ENCODE results near the gene SLC22A7.

SLC22A7 gene

DNA sequence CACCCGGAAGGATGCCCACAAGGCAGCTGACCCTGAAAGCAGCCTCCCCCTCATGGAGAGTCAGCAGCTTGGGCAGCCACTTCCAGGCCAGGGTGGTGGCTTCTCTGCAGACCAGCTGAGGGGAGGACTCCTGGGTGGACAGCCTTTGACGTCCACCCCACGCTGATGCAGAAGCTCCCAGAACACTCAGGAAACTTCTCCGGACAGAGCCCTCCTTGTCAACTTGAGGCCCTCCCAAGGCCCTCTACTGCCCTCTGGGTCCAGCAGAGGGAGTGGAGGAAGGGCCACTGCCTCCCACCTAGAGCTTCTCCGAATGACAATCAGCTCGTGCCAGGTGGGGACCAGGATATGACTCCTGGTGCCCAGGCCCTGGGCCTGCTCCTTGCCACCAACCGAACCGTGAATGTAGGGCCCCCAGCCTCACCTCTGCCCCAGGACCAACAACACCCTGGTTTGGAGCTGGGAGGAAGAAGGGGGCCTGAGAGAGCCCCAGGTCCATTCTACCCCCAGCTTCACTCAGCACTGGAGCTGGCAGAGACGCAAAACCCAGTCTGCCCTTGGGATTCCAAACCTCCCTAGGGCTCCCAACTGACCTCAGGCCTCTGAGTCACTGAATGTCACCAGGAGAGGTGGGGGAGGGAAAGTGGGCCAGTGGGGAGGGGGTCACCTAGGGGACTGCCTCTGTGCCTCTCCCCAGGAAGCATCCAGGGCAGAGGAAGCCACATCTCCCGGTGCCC is 10.9 kb upstream of the SLC22A7 start:
- H3K9me3 Mint-ChIP-seq, result no peaks in the 10 kb centered on the region
- no peak overlapping the region for H3K27ac Mint-ChIP-seq
- no peaks in the 10 kb centered on the region for H3K4me1 Mint-ChIP-seq
- H3K36me3 Mint-ChIP-seq (ENCODE audit: low read depth), result no peaks in the 10 kb centered on the region
- peak; percentile 24 to 44 (median 33) for TF ChIP-seq CTCF (IDR thresholded peaks at IDR 0.05; ENCODE audit: unreplicated experiment in 3 of 3)
- peaks cover 21% of the 10 kb centered on the region for H3K27me3 Mint-ChIP-seq (ENCODE audit: low read depth)
- H3K4me3 Mint-ChIP-seq, result peak overlapping the region in 1 of 3 experiments; percentile 49

GRCh38 chr6:43287717-43288679 is 10.1 kb upstream of the SLC22A7 start:
- Mint-ChIP-seq H3K36me3 (ENCODE audit: low read depth) (no peaks in the 10 kb centered on the region), H3K27ac (peak overlapping the region in 1 of 3 experiments; percentile 58), H3K9me3 (no peaks in the 10 kb centered on the region), H3K27me3 (ENCODE audit: low read depth) (peaks cover 19% of the 10 kb centered on the region), H3K4me1 (no peaks in the 10 kb centered on the region), H3K4me3 (no peak overlapping the region)
- no peak for TF ChIP-seq CTCF (IDR thresholded peaks at IDR 0.05; ENCODE audit: unreplicated experiment in 3 of 3)

DNA sequence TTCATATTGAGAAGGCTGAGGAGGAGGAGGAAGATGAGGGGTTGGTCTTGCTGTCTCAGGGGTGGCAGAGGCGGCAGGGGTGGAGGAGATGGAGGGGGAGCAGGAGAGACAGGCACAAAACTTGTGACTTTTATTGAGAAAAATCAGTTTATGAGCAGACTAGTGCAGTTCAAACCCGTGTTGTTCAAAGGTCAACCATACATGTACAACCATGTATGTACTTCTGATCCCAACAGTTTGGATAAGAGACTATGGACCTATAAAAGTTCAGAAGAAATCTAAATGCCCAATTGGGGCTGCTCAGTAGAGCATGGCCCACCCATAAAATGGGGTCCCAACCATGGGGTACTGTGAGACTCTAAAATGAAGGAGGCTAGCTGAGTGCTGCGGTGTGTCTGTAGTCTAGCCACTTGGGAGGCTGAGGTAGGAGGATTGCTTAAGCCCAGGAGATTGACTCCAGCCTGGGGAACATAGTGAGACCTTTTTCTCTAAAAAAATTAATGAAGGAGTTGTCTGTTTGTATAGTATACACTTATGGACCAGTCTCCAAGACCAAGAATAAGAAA is 7.6 kb upstream of the SLC22A7 start:
- TF ChIP-seq CTCF (IDR thresholded peaks at IDR 0.05; ENCODE audit: unreplicated experiment in 3 of 3), result no peak
- no peaks in the 10 kb centered on the region for H3K4me1 Mint-ChIP-seq
- H3K9me3 Mint-ChIP-seq, result no peaks in the 10 kb centered on the region
- no peaks in the 10 kb centered on the region for H3K36me3 Mint-ChIP-seq (ENCODE audit: low read depth)
- peak overlapping the region in 2 of 3 experiments; percentile 0 to 43 for H3K27ac Mint-ChIP-seq
- H3K27me3 Mint-ChIP-seq (ENCODE audit: low read depth), result peaks cover 19% of the 10 kb centered on the region
- H3K4me3 Mint-ChIP-seq, result no peak overlapping the region

DNA sequence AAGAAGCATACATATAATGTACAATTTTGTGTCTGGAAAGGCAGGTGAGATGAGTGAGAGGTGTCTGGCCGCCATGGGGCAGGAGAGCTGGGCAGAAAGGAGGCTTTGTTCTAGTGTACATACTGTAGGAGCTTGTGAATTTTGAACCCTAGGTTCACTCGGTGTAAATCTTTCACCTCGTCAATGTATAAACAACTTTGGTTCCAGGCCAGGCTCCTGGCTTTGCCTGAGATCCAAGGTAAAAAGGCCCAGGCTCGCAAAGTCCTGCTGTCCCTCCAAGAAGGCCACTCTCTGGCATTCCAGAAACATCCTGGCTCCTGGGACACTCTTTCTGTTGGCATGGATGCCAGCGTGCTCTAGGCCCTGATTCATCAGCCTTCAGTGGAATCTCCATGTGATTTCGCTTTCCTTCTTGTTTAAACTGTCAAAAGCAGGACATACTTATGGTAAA is 7.1 kb upstream of the SLC22A7 start:
- Mint-ChIP-seq H3K27me3 (ENCODE audit: low read depth) (peaks cover 14% of the 10 kb centered on the region), H3K36me3 (ENCODE audit: low read depth) (no peaks in the 10 kb centered on the region), H3K9me3 (no peaks in the 10 kb centered on the region), H3K4me3 (no peak overlapping the region), H3K27ac (peak overlapping the region in 2 of 3 experiments; percentile 0 to 43), H3K4me1 (no peaks in the 10 kb centered on the region)
- TF ChIP-seq CTCF (IDR thresholded peaks at IDR 0.05; ENCODE audit: unreplicated experiment in 3 of 3), result no peak

DNA sequence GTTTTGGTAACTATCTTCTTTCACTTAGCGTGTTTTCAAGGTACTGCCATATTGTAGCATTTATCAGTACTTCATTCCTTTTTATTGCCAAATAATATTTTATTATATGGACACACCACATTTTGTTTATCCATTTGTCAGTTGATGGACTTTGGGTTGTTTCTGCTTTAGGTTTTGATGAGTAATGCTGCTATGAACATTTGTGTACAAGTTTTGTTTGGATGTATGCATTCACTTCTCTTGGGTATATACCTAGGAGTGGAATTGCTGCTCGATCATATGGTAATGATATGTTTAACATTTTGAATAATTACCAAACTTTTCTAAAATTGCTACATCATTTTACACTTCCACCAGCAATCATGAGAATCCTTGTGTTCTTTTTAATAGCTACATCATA is 6.4 kb upstream of the SLC22A7 start:
- Mint-ChIP-seq H3K36me3 (ENCODE audit: low read depth) (no peaks in the 10 kb centered on the region), H3K27ac (no peak overlapping the region), H3K4me3 (no peak overlapping the region), H3K9me3 (no peaks in the 10 kb centered on the region), H3K27me3 (ENCODE audit: low read depth) (peaks cover 13% of the 10 kb centered on the region), H3K4me1 (no peaks in the 10 kb centered on the region)
- no peak for TF ChIP-seq CTCF (IDR thresholded peaks at IDR 0.05; ENCODE audit: unreplicated experiment in 3 of 3)

Data from nephron (organoid).